ENCODE measurements around the gene RBMS2.
A peak's percentile ranks its signal among the peaks of the same experiment; 100 is the strongest.
"Not testable (repeated sequence)": the region's sequence is repeated elsewhere in the genome, so short reads cannot be mapped to it uniquely, and the experiment has no call there.

The RBMS2 gene

DNA sequence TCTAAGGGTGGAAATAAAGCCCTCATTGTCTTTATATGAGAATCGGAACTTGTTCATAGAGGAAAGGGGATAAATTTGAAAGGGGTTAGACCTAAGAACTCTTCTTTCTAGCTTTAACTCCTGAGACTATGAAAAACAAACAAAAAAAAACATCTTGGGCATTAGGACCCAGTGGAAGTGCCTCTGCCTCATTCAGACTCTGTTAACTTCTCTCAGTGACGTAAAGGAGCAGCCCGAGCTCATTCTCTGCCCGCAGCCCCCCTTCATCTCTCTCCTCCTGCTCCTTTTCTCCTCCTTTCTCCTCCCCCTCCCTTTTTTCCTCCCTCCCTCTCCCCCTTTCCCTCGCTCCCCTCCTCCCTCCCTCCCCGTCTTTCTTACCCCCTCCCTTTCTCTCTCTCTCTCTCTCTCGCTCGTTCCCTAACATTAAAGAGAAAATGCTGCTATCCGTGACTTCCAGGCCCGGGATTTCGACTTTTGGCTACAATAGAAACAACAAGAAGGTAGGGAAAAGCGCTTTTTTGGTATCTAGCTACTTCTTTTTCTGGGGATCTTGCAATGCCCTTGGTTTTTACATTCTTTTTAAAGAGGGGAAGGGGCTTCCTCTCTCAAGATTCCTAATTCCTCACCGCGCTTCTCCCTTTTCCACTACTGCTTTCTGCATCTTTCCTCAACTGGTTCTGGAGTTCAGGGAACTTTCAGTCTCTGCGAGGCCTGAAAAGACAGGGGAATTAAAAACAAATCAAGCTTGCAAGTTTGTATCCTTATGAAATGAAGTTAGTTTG lies at the start of gene RBMS2:
RBMS2 (plus strand) TSS at position 231 of the 782 bp plus-strand sequence; CDS start at position 435, 204 bp downstream.
- peak; percentile 20 for DNase-seq

GRCh38 chr12:56474389-56474788 lies 47.2 kb upstream of the RBMS2 start:
- DNase-seq, result no peak

GRCh38 chr12:56476143-56476542 lies 45.5 kb upstream of the RBMS2 start:
- no peak for DNase-seq

GRCh38 chr12:56476972-56477432 lies 44.6 kb upstream of the RBMS2 start:
- DNase-seq, result no peak

DNA sequence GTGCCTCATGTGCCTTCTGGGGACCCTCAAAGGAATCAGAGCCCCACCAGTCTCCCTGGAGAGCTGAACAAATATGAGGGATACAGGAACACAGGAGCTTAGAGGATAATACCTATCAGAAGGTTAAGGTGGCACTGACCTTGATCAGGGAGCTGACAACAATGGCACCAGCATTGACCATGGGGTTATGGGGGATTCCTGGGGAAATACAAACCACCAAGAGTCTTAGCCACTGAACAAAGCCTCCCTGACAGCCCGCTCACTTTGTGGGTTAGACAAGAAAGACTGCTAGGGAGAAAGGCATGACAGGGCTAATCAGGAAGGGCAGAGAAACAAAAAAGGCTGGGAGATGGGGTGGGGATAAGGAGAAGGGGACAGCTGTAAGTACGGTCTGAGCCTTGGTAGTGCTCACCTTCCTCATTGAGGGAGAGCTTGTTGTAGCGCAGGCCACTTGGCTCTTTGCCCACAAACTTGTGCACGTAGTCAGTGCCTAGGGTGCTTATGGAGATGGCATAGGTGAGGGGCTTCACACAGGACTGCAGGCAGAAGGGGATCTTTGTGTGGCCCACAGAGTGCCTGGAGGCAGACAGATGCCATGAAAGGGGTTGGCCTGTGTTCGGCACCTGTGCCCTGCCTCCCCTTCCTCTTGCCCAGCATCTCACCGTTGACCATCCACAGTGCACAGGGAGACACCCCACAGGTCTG lies 43.9 kb upstream of the RBMS2 start:
- DNase-seq, result no peak

DNA sequence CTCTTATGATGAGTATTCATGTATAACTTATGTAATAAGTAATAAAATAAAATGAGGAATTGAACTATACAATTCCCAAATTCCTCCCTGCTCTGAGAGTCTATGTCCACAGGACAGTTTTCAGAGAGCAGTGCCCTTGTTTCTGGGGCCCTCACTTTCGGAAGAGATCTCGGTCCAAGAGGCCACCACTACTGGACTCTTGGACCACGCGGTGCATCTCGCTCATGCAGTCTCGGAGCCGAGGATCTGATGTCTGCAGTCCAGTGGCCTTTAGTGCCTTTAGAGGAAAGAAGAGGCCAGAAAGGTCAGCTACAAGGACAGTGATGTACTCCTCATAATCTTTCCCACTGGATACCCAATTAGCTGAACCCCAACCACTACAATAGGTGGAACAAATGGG lies 42.0 kb upstream of the RBMS2 start:
- DNase-seq, result no peak

GRCh38 chr12:56484566-56484965 lies 37.1 kb upstream of the RBMS2 start:
- DNase-seq, result no peak

- DNase-seq, result no peak
Measured at GRCh38 chr12:56486694-56487093, 34.9 kb upstream of the RBMS2 start.

DNA sequence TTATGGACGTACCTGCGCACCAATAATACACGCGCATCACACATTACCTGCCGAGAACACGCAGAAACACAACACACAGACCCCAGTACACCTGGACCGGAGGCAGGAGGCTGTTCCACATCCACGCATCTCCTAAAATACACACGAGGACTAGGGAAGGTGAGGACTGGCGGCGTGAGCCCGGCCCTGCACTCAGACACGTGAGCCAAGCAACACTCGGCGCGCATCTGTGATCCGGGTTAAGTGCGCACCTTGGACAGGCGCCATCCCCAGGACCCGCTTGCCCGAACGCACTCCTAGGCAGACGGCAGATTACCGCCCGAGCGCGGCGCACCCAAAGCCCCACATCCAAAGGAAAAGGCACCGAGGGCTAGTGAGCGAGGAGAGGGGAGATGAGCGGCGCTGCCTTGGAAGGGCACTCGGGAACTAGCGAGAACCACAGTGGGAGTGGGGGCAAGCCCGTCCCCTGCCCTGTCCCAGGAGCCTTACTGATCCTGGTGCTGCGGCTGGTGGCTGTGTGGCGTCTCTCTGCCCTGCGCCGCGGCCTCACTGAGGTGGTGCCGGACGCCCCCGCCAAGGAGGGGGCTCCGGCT lies 34.1 kb upstream of the RBMS2 start:
- DNase-seq, result peak; percentile 50

DNA sequence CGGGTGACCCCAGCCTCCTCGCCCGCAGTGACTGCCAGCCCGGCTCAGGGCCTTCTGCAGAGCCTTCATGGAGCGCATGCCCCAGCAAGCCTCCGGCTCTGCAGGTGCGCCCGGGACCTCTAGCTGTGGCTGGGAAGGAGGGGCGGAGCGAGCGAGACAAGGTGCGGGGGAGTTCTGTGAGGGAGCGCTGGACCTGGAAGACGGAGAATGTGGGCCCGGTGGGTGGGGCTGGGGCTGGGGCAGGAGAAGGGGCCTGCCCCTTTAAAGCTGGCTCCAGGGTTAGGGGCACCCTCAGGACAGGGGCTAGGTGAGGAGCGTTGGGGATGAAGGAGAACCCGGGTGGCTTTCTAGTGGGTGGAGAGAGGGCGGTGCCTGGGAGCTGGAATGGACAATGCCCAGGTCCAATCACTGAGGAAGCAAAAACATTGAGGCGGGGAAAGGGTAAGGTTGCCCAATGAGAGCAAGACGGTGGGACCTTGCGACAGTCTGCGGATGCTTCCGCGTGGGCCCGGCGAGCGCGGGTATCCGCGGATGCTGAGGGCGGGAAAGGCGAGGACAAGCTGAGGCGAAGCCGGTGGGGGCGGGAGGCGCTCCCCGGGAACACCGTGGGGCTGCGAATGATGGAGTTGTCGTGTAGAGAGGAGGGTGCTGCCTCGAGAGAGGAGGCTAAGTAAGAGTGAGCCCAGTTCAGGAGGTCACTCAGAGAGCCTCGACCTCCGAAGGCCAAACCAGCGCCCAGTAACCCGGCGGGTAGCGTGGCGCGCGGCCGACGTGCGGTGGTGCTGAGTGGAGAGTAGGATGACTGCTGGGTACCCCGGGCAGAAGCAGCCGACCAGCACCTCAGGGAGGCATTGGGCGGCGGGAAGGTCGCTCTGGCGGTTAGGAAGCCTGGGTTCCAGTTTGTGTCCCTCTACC lies 33.3 kb upstream of the RBMS2 start, which contains the start of gene GLS2:
GLS2 (minus strand) TSS at position 121 of the 915 bp plus-strand sequence; CDS start at position 78, 43 bp downstream.
- peak; percentile 77 for DNase-seq

DNA sequence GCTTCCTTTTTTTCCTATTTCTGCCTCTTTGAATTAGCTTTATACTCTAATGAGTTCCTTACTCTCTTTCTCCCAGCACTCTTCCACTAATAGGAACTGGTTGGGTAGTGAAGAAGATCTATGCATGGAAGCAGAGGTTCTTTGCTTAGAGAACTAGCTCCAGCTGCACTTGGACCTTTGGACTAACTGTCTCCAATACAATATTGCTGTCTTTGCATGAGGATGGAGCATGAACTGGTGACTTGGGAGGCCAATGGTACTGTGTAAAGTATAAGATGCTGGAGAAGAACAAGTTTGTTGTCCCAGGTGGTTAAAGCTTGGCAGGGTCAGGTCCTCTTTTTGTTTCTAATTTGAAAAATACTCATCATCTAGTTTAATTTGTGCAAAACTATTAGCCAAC lies 31.3 kb upstream of the RBMS2 start:
- DNase-seq, result no peak

- not testable (repeated sequence) for DNase-seq
Measured at GRCh38 chr12:56493409-56494105, 28.1 kb upstream of the RBMS2 start.

DNA sequence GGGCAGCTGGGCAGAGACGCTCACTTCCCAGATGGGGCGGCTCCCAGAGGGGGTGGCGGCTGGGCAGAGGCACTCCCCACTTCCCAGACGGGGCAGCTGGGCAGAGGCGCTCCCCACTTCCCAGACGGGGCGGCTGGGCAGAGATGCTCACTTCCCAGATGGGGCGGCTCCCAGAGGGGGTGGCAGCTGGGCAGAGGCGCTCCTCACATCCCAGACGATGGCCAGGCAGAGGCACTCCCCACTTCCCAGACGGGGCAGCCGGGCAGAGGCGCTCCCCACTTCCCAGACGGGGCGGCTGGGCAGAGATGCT lies 27.6 kb upstream of the RBMS2 start:
- not testable (repeated sequence) for DNase-seq

GRCh38 chr12:56494481-56494880 lies 27.1 kb upstream of the RBMS2 start:
- DNase-seq, result not testable (repeated sequence)

GRCh38 chr12:56496704-56497103 lies 24.9 kb upstream of the RBMS2 start:
- DNase-seq, result peak; percentile 78

GRCh38 chr12:56498126-56498902 lies 23.3 kb upstream of the RBMS2 start:
- not testable (repeated sequence) for DNase-seq

DNA sequence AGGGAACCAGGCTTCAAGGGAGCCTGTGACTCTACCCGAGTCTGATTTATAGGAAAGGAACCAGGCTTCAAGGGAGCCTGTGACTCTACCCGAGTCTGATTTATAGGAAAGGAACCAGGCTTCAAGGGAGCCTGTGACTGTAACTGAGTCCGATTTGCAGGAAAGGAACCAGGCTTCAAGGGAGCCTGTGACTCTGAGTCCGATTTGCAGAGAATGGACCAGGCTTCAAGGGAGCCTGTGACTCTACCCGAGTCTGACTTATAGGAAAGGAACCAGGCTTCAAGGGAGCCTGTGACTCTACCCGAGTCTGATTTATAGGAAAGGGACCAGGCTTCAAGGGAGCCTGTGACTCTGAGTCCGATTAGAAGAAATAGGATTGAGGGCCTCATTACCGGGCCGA lies 22.2 kb upstream of the RBMS2 start:
- not testable (repeated sequence) for DNase-seq

DNA sequence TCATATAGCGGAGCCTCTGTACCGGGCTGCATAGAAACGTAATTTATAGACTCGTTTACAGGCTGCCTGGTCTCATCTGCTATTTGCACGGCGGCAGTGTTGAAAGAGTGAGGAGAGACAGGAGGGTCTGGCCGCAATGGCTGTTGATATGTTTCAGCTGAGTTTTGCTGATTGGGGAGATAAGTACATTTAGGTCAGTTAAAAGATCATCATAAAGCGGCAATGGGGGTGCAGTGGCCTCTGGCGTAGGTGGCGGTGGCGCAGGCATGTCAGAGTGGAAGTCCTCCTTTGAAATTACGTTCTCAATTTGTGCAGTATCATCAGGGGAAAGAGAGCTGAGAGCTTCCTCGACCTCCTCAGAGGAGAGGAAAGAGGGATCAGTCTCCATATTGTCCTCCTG lies 21.7 kb upstream of the RBMS2 start:
- DNase-seq, result not testable (repeated sequence)

GRCh38 chr12:56510786-56511185 lies 10.8 kb upstream of the RBMS2 start:
- DNase-seq, result no peak

DNA sequence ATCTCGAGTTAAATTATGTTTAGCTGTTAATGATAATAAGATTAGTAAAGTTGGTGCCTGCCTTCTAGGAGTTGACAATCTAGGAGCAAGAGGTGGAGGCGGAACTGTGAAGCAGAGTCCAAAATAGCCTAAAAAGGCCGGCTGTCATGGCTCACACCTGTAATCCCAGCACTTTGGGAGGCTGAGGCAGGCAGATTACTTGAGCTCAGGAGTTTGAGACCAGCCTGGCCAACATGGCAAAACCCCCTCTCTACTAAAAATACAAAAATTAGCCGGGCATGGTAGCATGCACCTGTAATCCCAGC lies 7.7 kb upstream of the RBMS2 start:
- DNase-seq, result not testable (repeated sequence)

- DNase-seq, result no peak
Measured at GRCh38 chr12:56517854-56518253, 3.8 kb upstream of the RBMS2 start.

Measured in activated CD4-positive, alpha-beta T cell treated with anti-CD3 and anti-CD28 coated beads for 48 hours (primary cell).